Fibroblast of lung (primary cell): ENCODE results near the gene TAB2.

Experiments
- CTCF ChIP-seq, 2 donors: IDR thresholded peaks in 1 of 2; conservative IDR thresholded peaks in 1 of 2; 1 replicate in 1 of 2; 2 replicates in 1 of 2; pipeline ENCODE4 v1.5.1; 2011 to 2012; ENCODE audit warnings: low read length in 2 of 2, control low read depth in 1 of 2, inconsistent platforms in 1 of 2, low read depth in 1 of 2, mild to moderate bottlenecking in 1 of 2
- EZH2 ChIP-seq: IDR thresholded peaks from 2 replicates; pipeline ENCODE4 v1.5.1; 2012; ENCODE audit warnings: low read length, control low read depth, mild to moderate bottlenecking; ENCODE audit errors: missing control alignments

- TF ChIP-seq CTCF (conservative IDR thresholded peaks at IDR 0.05 in 1 of 2, IDR thresholded peaks at IDR 0.05 in 1 of 2; ENCODE audit: low read depth in 1 of 2, low read length in 2 of 2) (no peak), EZH2 (no peak)
These were observed 22.7 kb downstream of the TAB2 start for GRCh38 chr6:149340200-149340599.
